Spleen (tissue), 11 donors: ENCODE results near the gene ME1. TPM values are rescaled to one million over a fixed set of nuclear protein-coding genes. Genes with fewer than 3 reads are reported as not detected.

Source experiments
- DNase-seq: peaks from one replicate; pipeline ENCODE4 v3.0.0-alpha.2; 2020
- H3K27ac ChIP-seq, 8 donors: fragments of 200-600 bp; sonication (generic) in 7 of 8; 1 replicate in 4 of 8; 2 replicates in 4 of 8; pipeline versions ENCODE4 v1.5.0 to v1.8.0; 2016 to 2021; ENCODE audit warnings: inconsistent platforms in 4 of 8, mild to moderate bottlenecking in 4 of 8, moderate library complexity in 1 of 8
- H3K27me3 ChIP-seq, 7 donors: fragments of 200-600 bp; sonication (generic) in 6 of 7; replicated peaks in 1 of 7; 1 replicate in 4 of 7; 2 replicates in 3 of 7; pipeline versions ENCODE4 v1.5.0 to v1.8.0; 2016 to 2021; ENCODE audit warnings: inconsistent platforms in 3 of 7, mild to moderate bottlenecking in 1 of 7
- H3K36me3 ChIP-seq, 6 donors: fragments of 200-600 bp; sonication (generic) in 5 of 6; 1 replicate in 4 of 6; 2 replicates in 2 of 6; pipeline versions ENCODE4 v1.5.0 to v1.8.0; 2016 to 2021; ENCODE audit warnings: inconsistent platforms in 2 of 6
- H3K4me1 ChIP-seq, 6 donors: fragments of 200-600 bp; sonication (generic) in 5 of 6; 1 replicate in 3 of 6; 2 replicates in 3 of 6; pipeline versions ENCODE4 v1.5.0 to v1.8.0; 2016 to 2021; ENCODE audit warnings: inconsistent platforms in 3 of 6
- H3K4me3 ChIP-seq, 8 donors: fragments of 200-600 bp; sonication (generic) in 7 of 8; 1 replicate in 4 of 8; 2 replicates in 4 of 8; pipeline versions ENCODE4 v1.5.0 to v1.8.0; 2016 to 2021; ENCODE audit warnings: inconsistent platforms in 4 of 8, mild to moderate bottlenecking in 4 of 8, moderate library complexity in 2 of 8
- H3K9me3 ChIP-seq, 8 donors: fragments of 200-600 bp; sonication (generic) in 7 of 8; 1 replicate in 4 of 8; 2 replicates in 4 of 8; pipeline versions ENCODE4 v1.5.0 to v1.8.0; 2016 to 2021; ENCODE audit warnings: inconsistent platforms in 4 of 8
- CTCF ChIP-seq, 11 experiments: fragments of 200-600 bp in 7 of 11; fragments of 450-650 bp in 4 of 11; sonication (generic) in 4 of 11; IDR thresholded peaks in 8 of 11; conservative IDR thresholded peaks in 3 of 11; 1 replicate in 7 of 11; 2 replicates in 4 of 11; pipeline versions ENCODE4 v1.4.0 to v1.8.0; 2016 to 2021; ENCODE audit warnings: antibody characterized with exemption in 11 of 11, inconsistent platforms in 4 of 11, mild to moderate bottlenecking in 1 of 11
- POLR2A ChIP-seq, 3 donors: fragments of 450-650 bp; IDR thresholded peaks; one replicate each; pipeline ENCODE4 v1.5.1; 2017; ENCODE audit warnings: antibody characterized with exemption in 3 of 3, mild to moderate bottlenecking in 1 of 3
- POLR2AphosphoS5 ChIP-seq, 3 donors: sonication (generic); formaldehyde crosslinking; IDR thresholded peaks; one replicate each; pipeline ENCODE4 v1.5.1; 2017; ENCODE audit warnings: antibody characterized with exemption in 3 of 3
- WGBS, 5 donors: extraction: QIAGEN DNeasy Blood & Tissue Kit in 3 of 5; methylation state at CpG; one replicate each; pipeline versions ENCODE4 v1.1.5 to v1.1.7; 2013 to 2018; 5-methylcytosine and 5-hydroxymethylcytosine counted together
- intact Hi-C: fragments of 100-400 bp; cut with DNase I; formaldehyde crosslinking; loops from one replicate; pipeline ENCODE4 v1.15.0; 2023; ENCODE audit warnings: low total_unique reads
- polyA plus RNA-seq, 3 donors: library from polyadenylated mRNA; stranded (reverse); fragments of 200-250 nt; gene quantifications; one replicate each; pipeline ENCODE4 v1.2.1, GENCODE V29; 2013
- total RNA-seq, 7 donors: library from RNA; depleted of rRNA in 3 of 7; stranded (reverse); fragments of >200 nt in 3 of 7; fragmentation: NEBNext Ultra II Directional in 4 of 7; extraction: Animal tissue kit (Norgen Biotek cat#: 25700) in 4 of 7; gene quantifications; one replicate each; pipeline versions ENCODE4 v1.1.0 to v1.2.1, GENCODE V29; 2016 to 2021
- donor health status: healthy with polysubstance abuse.
- donor health status: DM: no; HTN: no; CAD: no; lungs with moderate emphysema.
- donor health status: DM: no; HTN: no; CAD: no.
- donor health status: Bipolar disorder and iron deficiency.
- donor health status: healthy.
- donor health status: DM: no; HTN: no; CAD: no.
- donor health status: DM: yes; HTN: yes; CAD: no.

The ME1 gene
- total and polyA plus RNA-seq, 10 donors = 1.8 to 19.4 (median 8.4) TPM

- no peak overlapping the region for H3K27ac ChIP-seq
- H3K4me3 ChIP-seq = no peak overlapping the region
- intact Hi-C loops = no loop called here
- no peak for DNase-seq
- no peaks in the 10 kb centered on the region for H3K9me3 ChIP-seq
- 45 to 74% (median 52%) methylated on average over 4 of the region's 4 CpGs for WGBS, 5 donors
- H3K4me1 ChIP-seq = no peaks in the 10 kb centered on the region
- TF ChIP-seq POLR2AphosphoS5 (IDR thresholded peaks at IDR 0.05) (no peak), POLR2A (IDR thresholded peaks at IDR 0.05) (no peak), CTCF (IDR thresholded peaks at IDR 0.05 in 8 of 11, conservative IDR thresholded peaks at IDR 0.05 in 3 of 11) (no peak)
- no peaks in the 10 kb centered on the region for H3K36me3 ChIP-seq
- H3K27me3 ChIP-seq = no peaks in the 10 kb centered on the region
Measured at GRCh38 chr6:83474309-83474708, 43.5 kb upstream of the ME1 start.

- no peak for DNase-seq
- no peaks in the 10 kb centered on the region for H3K36me3 ChIP-seq
- H3K27me3 ChIP-seq = no peaks in the 10 kb centered on the region
- H3K4me3 ChIP-seq = no peak overlapping the region
- H3K27ac ChIP-seq = no peak overlapping the region
- 76 to 85% (median 78%) methylated on average over 2 of the region's 2 CpGs for WGBS, 5 donors
- intact Hi-C loops = no loop called here
- no peaks in the 10 kb centered on the region for H3K4me1 ChIP-seq
- TF ChIP-seq POLR2A (IDR thresholded peaks at IDR 0.05) (no peak), CTCF (IDR thresholded peaks at IDR 0.05 in 8 of 11, conservative IDR thresholded peaks at IDR 0.05 in 3 of 11) (no peak), POLR2AphosphoS5 (IDR thresholded peaks at IDR 0.05) (no peak)
- no peaks in the 10 kb centered on the region for H3K9me3 ChIP-seq
Measured at GRCh38 chr6:83472767-83473166, 41.9 kb upstream of the ME1 start.

DNA sequence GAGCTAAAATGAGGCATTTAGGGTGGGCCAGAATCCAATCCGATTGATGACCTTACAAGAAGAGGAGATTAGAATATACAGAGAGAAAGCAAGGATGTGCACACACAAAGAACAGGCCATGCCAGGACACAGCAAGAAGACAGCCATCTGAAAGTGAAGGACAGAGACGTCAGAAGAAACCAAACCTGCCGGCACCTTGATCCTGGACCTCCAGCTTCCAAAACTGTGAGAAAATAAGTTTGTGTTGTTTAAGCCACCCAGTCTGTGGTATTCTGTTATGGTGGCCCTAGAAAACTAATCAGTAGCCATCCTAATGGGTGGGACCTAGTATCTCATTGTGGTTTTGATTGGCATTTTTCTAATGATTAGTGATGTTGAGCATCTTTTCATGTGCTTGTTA, 39.7 kb upstream of the ME1 start:
- no peak for DNase-seq
- 87 to 96% (median 94%) methylated on average over 3 of the region's 3 CpGs for WGBS, 5 donors
- Histone ChIP-seq H3K27ac (no peak overlapping the region), H3K9me3 (no peaks in the 10 kb centered on the region), H3K27me3 (no peaks in the 10 kb centered on the region), H3K36me3 (no peaks in the 10 kb centered on the region), H3K4me1 (no peaks in the 10 kb centered on the region), H3K4me3 (no peak overlapping the region)
- no peak for TF ChIP-seq POLR2AphosphoS5 (IDR thresholded peaks at IDR 0.05)
- no peak for TF ChIP-seq POLR2A (IDR thresholded peaks at IDR 0.05)
- no peak for TF ChIP-seq CTCF (IDR thresholded peaks at IDR 0.05 in 8 of 11, conservative IDR thresholded peaks at IDR 0.05 in 3 of 11)
- intact Hi-C loops = no loop called here

- WGBS, 5 donors = 71 to 77% (median 75%) methylated on average over 4 of the region's 4 CpGs
Measured at GRCh38 chr6:83470001-83470400, 39.1 kb upstream of the ME1 start.

More at GRCh38 chr6:83470001-83470400, 39.1 kb upstream of the ME1 start:
- Histone ChIP-seq H3K27ac (peak overlapping the region in 1 of 8 donors; percentile 7), H3K9me3 (no peaks in the 10 kb centered on the region), H3K4me3 (no peak overlapping the region), H3K27me3 (no peaks in the 10 kb centered on the region), H3K4me1 (no peaks in the 10 kb centered on the region), H3K36me3 (no peaks in the 10 kb centered on the region)
- TF ChIP-seq POLR2A (IDR thresholded peaks at IDR 0.05) (no peak), POLR2AphosphoS5 (IDR thresholded peaks at IDR 0.05) (no peak), CTCF (IDR thresholded peaks at IDR 0.05 in 8 of 11, conservative IDR thresholded peaks at IDR 0.05 in 3 of 11) (no peak)
- intact Hi-C loops = no loop called here
- no peak for DNase-seq
